ENCODE measurements around the gene PRSS8. TPM values are rescaled to one million over a fixed set of nuclear protein-coding genes. Genes with fewer than 3 reads are reported as not detected.

PRSS8 gene
- total RNA-seq, 2 experiments from 2014 or later, result not detected

DNA sequence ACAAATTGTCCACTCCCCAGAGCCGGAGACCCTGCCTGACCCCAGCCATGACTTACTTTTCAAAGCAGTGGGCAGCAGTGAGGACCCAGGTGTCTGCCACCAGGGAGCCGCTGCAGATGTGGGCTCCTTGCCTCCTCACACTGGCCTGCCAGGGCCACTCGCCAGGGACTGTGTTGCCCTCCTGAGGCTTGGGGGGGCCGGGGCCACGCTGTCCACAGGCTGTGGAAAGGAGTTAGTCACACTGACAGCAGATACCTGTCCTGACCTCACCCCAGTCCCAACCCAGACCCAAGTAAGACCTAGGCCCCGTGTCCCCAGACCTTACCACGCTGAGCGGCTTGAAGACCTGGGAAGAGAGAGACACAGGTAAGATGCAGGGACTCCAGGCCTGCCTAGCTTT, 48.0 kb downstream of the PRSS8 start:
- H3K27ac ChIP-seq (ENCODE audit: low read depth in 1 of 2, low read length in 2 of 2), result no peak overlapping the region
- H3K36me3 ChIP-seq (ENCODE audit: insufficient read depth, low read length), result peaks cover 34% of the 10 kb centered on the region
- ChIA-PET POLR2A (no interaction called here), CTCF (no interaction called here)
- Mint-ChIP-seq H3K9me3 (no peaks in the 10 kb centered on the region), H3K4me1 (ENCODE audit: low read depth) (peaks cover 5% of the 10 kb centered on the region), H3K27ac (no peak overlapping the region), H3K36me3 (ENCODE audit: low read depth) (peaks cover 34% of the 10 kb centered on the region), H3K27me3 (no peaks in the 10 kb centered on the region), H3K4me3 (no peak overlapping the region)
- no peak for DNase-seq
- no peak overlapping the region for H3K4me3 ChIP-seq (ENCODE audit: low read length)
- ATAC-seq (ENCODE audit: poor library complexity), result no peak
- TF ChIP-seq, protein P1, sequence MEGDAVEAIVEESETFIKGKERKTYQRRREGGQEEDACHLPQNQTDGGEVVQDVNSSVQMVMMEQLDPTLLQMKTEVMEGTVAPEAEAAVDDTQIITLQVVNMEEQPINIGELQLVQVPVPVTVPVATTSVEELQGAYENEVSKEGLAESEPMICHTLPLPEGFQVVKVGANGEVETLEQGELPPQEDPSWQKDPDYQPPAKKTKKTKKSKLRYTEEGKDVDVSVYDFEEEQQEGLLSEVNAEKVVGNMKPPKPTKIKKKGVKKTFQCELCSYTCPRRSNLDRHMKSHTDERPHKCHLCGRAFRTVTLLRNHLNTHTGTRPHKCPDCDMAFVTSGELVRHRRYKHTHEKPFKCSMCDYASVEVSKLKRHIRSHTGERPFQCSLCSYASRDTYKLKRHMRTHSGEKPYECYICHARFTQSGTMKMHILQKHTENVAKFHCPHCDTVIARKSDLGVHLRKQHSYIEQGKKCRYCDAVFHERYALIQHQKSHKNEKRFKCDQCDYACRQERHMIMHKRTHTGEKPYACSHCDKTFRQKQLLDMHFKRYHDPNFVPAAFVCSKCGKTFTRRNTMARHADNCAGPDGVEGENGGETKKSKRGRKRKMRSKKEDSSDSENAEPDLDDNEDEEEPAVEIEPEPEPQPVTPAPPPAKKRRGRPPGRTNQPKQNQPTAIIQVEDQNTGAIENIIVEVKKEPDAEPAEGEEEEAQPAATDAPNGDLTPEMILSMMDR (IDR thresholded peaks at IDR 0.05), result no peak
- intact Hi-C loops (cut with DNase I, micrococcal nuclease), result no loop called here
- no peaks in the 10 kb centered on the region for H3K9me3 ChIP-seq (ENCODE audit: control insufficient read depth in 1 of 2, insufficient read depth in 1 of 2, low read length in 2 of 2)
- H3K4me1 ChIP-seq (ENCODE audit: insufficient read depth, low read length), result no peaks in the 10 kb centered on the region
- no peaks in the 10 kb centered on the region for H3K27me3 ChIP-seq (ENCODE audit: control insufficient read depth in 1 of 2, insufficient read depth in 2 of 2, low read length in 2 of 2)

DNA sequence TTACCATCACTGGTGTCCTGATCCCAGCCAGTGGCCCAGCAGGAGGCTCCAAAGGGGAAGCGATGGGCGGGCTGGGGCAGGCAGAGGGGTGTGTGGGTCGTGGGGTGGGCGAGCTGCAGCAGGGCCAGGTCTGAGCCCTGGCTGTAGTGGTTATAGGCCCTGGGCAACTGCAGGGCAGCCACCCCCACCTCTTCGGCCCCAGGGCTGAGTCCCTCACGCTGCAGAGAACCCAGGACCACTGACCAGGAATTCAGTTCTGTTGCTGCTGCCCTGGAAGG, 49.0 kb downstream of the PRSS8 start:
- TF ChIP-seq, protein P1 (IDR thresholded peaks at IDR 0.05), result no peak

DNA sequence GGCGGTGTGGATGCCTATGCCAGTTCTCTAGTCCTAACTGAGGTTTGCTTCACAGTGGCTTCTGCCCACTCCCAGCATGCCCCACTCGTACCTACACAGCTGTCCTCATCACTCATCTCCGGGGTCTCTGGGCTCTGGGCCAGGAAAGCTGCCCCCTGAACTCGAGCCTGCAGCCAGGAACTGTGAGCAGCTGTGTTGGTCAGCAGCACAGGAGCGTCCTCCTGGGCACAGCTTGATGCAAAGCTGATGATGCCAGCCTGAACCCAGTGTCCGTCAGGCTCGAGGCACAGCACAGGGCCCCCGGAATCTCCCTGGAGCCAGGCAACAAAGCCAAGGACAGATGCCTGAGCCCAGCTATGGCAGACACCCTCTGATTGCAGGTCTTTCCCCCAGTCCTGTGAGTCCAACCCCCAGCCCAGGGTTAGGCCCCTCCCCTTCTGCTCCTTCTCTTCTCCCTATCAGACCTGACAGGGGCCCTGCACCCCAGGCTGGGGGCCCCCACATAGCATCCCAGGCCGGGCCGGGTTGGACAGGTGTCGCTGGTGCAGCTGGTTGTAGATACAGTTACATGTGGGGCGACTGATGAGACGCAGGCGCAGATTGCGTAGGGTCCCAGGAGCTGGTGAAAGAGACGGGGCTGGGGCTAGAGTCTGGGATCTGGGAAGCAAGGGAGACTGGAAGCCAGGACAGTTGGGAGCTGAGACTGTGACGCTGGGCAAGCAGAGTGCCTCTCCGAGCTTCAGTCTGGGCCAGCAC, 49.5 kb downstream of the PRSS8 start:
- H3K27ac Mint-ChIP-seq, result no peak overlapping the region
- H3K36me3 Mint-ChIP-seq (ENCODE audit: low read depth), result peaks cover 37% of the 10 kb centered on the region
- no peaks in the 10 kb centered on the region for H3K27me3 Mint-ChIP-seq
- H3K4me3 Mint-ChIP-seq, result no peak overlapping the region
- Histone ChIP-seq H3K36me3 (ENCODE audit: insufficient read depth, low read length) (peaks cover 44% of the 10 kb centered on the region), H3K9me3 (ENCODE audit: control insufficient read depth in 1 of 2, insufficient read depth in 1 of 2, low read length in 2 of 2) (no peaks in the 10 kb centered on the region), H3K27ac (ENCODE audit: low read depth in 1 of 2, low read length in 2 of 2) (no peak overlapping the region), H3K27me3 (ENCODE audit: control insufficient read depth in 1 of 2, insufficient read depth in 2 of 2, low read length in 2 of 2) (no peaks in the 10 kb centered on the region), H3K4me1 (ENCODE audit: insufficient read depth, low read length) (peaks cover 8% of the 10 kb centered on the region), H3K4me3 (ENCODE audit: low read length) (no peak overlapping the region)
- no peaks in the 10 kb centered on the region for H3K9me3 Mint-ChIP-seq
- TF ChIP-seq, protein P1 (IDR thresholded peaks at IDR 0.05), result no peak
- intact Hi-C loops (cut with DNase I, micrococcal nuclease), result no loop called here
- DNase-seq (no peak), ATAC-seq (ENCODE audit: poor library complexity) (no peak)
- CTCF ChIA-PET, result no interaction called here
- POLR2A ChIA-PET, result interaction anchor here (0.7 to 1.2 kb wide), 2 partner anchors 12 to 56 kb away, joined by 5 to 7 read pairs; partner anchors contain the start of genes ZNF646 and ZNF668
- peaks cover 8% of the 10 kb centered on the region for H3K4me1 Mint-ChIP-seq (ENCODE audit: low read depth)

More for the DNA sequence above, 49.0 kb downstream of the PRSS8 start:
- ATAC-seq (ENCODE audit: poor library complexity) (no peak), DNase-seq (no peak)
- intact Hi-C loops (cut with DNase I, micrococcal nuclease), result no loop called here
- peaks cover 8% of the 10 kb centered on the region for H3K4me1 Mint-ChIP-seq (ENCODE audit: low read depth)
- H3K4me3 Mint-ChIP-seq, result no peak overlapping the region
- H3K27me3 Mint-ChIP-seq, result no peaks in the 10 kb centered on the region
- CTCF ChIA-PET, result no interaction called here
- H3K36me3 Mint-ChIP-seq (ENCODE audit: low read depth), result peaks cover 37% of the 10 kb centered on the region
- H3K27ac Mint-ChIP-seq, result no peak overlapping the region
- peaks cover 8% of the 10 kb centered on the region for H3K4me1 ChIP-seq (ENCODE audit: insufficient read depth, low read length)
- no peak overlapping the region for H3K27ac ChIP-seq (ENCODE audit: low read depth in 1 of 2, low read length in 2 of 2)
- H3K27me3 ChIP-seq (ENCODE audit: control insufficient read depth in 1 of 2, insufficient read depth in 2 of 2, low read length in 2 of 2), result no peaks in the 10 kb centered on the region
- H3K9me3 ChIP-seq (ENCODE audit: control insufficient read depth in 1 of 2, insufficient read depth in 1 of 2, low read length in 2 of 2), result no peaks in the 10 kb centered on the region
- no peak overlapping the region for H3K4me3 ChIP-seq (ENCODE audit: low read length)
- H3K9me3 Mint-ChIP-seq, result no peaks in the 10 kb centered on the region
- peaks cover 39% of the 10 kb centered on the region for H3K36me3 ChIP-seq (ENCODE audit: insufficient read depth, low read length)
- POLR2A ChIA-PET, result interaction anchor here (1.2 kb wide), 1 partner anchor 55 kb away, joined by 7 read pairs; no protein-coding TSS in a partner anchor
